ENCODE results near the gene FBXL14.

DNA sequence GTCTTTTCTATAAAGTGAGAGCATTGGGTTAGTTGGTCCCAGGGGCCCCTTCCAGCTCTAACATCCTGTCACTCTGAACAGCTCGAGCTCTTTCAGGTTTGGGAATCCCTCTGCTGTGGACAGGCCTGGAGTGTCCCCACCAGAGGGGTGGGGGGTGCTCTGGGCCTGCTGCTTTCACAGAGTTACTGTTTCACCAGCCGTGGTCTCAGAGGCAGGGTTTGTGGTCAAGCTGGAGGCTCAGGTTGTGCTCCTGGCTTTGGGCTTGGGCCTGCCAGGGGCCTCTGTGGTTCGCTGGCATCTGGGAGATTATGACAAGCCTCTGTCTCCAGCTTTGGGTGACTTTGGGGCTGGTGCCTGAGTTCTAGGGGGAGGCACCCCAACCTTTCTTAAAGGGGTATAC, 59.6 kb downstream of the FBXL14 start:
- TF ChIP-seq, protein P1, sequence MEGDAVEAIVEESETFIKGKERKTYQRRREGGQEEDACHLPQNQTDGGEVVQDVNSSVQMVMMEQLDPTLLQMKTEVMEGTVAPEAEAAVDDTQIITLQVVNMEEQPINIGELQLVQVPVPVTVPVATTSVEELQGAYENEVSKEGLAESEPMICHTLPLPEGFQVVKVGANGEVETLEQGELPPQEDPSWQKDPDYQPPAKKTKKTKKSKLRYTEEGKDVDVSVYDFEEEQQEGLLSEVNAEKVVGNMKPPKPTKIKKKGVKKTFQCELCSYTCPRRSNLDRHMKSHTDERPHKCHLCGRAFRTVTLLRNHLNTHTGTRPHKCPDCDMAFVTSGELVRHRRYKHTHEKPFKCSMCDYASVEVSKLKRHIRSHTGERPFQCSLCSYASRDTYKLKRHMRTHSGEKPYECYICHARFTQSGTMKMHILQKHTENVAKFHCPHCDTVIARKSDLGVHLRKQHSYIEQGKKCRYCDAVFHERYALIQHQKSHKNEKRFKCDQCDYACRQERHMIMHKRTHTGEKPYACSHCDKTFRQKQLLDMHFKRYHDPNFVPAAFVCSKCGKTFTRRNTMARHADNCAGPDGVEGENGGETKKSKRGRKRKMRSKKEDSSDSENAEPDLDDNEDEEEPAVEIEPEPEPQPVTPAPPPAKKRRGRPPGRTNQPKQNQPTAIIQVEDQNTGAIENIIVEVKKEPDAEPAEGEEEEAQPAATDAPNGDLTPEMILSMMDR (IDR thresholded peaks at IDR 0.05): no peak
- TF ChIP-seq BHLHE40 (IDR thresholded peaks at IDR 0.05; ENCODE audit: low read depth, low read length) (no peak), RAD21 (conservative IDR thresholded peaks at IDR 0.05 in 1 of 2, IDR thresholded peaks at IDR 0.05 in 1 of 2) (no peak), ZFP36 (IDR thresholded peaks at IDR 0.05; ENCODE audit: borderline replicate concordance, partially characterized antibody) (no peak)
- TF ChIP-seq, protein P2, sequence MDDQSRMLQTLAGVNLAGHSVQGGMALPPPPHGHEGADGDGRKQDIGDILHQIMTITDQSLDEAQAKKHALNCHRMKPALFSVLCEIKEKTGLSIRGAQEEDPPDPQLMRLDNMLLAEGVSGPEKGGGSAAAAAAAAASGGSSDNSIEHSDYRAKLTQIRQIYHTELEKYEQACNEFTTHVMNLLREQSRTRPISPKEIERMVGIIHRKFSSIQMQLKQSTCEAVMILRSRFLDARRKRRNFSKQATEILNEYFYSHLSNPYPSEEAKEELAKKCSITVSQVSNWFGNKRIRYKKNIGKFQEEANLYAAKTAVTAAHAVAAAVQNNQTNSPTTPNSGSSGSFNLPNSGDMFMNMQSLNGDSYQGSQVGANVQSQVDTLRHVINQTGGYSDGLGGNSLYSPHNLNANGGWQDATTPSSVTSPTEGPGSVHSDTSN (IDR thresholded peaks at IDR 0.05): no peak
- TF ChIP-seq, protein P3, sequence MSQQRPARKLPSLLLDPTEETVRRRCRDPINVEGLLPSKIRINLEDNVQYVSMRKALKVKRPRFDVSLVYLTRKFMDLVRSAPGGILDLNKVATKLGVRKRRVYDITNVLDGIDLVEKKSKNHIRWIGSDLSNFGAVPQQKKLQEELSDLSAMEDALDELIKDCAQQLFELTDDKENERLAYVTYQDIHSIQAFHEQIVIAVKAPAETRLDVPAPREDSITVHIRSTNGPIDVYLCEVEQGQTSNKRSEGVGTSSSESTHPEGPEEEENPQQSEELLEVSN (IDR thresholded peaks at IDR 0.05; ENCODE audit: borderline replicate concordance, low read depth): no peak
- TF ChIP-seq, protein P4, sequence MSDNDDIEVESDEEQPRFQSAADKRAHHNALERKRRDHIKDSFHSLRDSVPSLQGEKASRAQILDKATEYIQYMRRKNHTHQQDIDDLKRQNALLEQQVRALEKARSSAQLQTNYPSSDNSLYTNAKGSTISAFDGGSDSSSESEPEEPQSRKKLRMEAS (IDR thresholded peaks at IDR 0.05): no peak
